NCI-H524 treated with DMSO at 0.1 percent for 48 hours (cell line): ENCODE data around the gene LRRC3.

Experiments
- DNase-seq: peaks from one replicate; lab custom pipeline; 2025; lab: John Stamatoyannopoulos, UW

The LRRC3 gene

DNA sequence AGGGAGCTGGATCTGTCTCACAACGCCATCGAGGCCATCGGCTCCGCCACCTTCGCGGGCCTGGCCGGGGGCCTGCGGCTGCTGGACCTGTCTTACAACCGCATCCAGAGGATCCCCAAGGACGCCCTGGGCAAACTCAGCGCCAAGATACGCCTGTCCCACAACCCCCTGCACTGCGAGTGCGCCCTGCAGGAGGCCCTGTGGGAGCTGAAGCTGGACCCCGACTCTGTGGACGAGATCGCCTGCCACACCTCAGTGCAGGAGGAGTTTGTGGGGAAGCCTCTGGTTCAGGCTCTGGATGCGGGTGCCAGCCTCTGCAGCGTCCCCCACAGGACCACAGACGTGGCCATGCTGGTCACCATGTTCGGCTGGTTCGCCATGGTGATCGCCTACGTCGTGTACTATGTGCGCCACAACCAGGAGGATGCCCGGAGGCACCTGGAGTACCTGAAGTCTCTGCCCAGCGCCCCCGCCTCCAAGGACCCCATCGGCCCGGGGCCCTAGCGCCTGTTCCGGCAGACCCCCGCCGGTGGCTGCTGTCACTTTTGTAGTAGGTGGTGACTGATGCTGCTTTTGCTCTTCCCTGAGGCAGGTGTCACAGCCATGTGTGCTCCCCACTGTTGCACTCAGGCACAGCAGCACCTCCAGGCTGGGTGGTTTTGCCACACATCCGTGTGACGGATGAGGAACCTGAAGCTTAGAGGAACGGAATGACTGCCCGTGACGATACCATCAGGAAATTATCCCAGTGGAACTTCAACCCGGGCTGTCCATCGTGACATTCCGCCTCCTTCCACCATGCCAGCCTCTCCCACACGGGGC, 1.8 kb downstream of the LRRC3 start:
- DNase-seq: no peak

DNA sequence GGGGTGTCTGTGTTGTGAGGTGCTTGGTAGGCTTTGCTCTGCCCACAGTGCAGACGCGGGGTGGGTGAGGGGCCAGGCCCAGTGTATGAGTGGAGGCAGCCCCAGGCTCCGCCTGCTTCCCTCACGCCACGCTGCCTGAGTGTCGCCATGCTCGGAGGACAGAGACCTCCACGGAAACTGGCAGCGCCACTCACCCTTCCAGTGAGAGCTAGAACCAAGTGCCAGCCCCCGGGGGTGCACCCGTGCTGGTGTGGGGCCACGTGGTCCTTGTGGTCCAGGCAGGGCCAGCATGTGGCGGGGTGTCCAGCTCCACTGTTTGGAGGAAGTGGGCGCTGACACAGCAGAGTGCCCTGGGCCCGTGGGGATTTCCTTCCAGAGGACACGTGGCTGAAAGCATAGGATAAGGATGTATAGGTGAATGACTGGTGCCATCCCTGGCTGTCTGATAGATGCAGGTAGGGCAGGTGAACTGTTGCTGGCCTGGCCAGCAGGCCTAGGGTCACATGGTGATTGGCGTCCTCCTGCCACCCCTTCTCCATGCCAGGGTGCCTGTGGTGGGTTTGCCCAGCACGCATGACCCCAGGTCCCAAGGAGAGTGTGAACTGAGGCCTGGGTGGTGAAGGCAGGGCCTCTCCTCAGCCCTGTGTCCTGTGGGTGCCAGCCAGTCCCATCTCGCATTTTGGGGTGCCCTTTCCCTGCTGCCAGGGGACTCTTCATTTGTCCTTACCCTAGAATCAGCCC, 3.8 kb downstream of the LRRC3 start:
- DNase-seq: no peak

DNA sequence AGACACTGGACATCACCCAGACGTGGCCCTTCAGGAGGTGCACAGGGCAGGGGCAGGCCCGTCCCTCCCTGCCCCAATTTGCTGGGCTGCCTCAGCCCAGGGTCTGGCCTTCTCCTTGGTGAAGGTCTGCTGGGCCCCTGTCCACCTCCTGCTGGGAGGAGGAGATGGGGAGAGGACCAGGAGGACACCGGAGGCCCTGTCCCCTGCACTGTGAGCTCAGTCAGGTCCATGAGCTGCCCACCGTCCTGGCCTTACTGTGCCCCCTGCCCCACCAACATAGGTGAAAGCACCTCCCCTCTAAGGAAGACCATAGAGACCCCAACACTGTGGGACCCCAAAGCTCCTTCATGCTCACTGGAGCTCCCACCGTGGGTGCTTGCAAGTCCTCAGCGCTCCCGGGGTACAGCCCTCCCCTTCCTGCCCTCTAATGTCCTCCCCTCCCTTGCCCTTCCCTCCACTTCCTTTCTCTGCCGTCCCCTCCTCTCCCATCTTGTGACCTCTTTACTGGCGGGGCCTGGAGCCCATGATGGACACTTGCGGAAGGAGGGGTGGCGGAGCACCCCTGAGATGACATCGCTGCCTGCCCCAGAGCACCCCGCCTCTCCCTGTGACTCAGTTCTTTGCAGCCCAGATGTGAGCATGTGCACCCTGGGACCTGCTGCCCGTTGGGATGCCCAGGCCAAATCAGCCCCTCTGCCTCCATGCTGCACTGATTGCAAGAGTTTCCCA, 4.6 kb downstream of the LRRC3 start:
- no peak for DNase-seq

DNA sequence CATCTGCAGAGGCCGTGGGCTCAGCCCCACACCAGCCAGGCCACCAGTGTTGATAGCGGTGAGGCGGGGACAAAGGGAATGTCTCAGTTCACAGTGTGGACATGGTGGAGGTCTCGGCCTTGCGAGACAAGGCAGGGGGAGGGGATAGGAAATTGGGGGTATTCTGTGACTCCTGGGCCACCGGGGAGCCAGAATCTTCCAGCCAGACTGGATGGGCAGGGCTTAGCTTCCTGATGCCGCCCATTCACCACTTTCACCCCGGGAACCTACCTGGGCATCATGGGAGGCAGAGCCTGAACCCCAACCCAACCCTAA, 5.1 kb downstream of the LRRC3 start:
- DNase-seq: no peak

DNA sequence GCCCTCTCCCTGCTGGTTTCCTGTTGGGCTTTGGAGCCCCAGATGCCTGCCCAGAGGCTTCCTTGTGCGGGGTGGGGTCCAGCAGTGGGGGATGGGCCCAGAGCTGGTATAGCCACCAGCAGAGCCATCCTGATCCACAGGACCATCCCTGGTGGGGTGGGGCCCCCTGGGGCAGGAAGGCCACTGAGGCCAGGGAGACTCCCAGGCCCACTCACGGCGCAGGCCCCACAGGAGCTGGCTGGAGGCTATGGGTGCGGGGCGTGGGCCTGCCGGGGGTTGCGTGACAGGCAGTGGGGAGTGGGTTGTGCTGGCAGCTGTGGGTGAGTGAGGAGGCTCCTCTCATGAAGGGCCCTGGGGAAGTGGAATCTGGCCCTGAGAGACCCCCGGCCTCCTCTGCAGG, 5.7 kb downstream of the LRRC3 start:
- no peak for DNase-seq

DNA sequence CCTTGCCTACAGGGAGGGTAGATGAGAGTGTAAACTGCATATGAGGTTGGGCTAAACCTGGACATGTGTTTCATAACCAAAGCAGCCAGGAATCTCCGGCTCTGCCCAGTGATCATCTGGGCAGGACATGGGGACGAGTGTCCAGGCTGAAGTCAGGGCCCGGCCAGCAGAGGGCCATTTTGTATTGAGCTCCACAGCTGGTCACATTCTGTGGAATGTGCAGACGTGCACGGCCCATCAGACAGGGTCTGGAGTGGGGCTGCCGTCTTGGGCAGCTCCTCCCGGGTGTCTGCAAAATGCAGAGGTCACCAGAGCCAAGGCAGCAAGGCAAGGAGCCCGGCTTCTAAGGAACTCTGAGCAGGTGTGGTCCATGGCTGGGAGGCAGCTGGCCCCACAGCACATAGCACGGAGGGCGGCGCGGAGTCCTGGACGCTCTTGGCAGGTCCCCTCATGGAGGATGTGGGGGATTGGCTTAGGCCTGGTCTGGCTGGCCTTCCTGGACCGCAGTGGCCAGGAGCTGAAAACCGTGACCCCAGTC, 6.2 kb downstream of the LRRC3 start:
- DNase-seq: no peak

DNA sequence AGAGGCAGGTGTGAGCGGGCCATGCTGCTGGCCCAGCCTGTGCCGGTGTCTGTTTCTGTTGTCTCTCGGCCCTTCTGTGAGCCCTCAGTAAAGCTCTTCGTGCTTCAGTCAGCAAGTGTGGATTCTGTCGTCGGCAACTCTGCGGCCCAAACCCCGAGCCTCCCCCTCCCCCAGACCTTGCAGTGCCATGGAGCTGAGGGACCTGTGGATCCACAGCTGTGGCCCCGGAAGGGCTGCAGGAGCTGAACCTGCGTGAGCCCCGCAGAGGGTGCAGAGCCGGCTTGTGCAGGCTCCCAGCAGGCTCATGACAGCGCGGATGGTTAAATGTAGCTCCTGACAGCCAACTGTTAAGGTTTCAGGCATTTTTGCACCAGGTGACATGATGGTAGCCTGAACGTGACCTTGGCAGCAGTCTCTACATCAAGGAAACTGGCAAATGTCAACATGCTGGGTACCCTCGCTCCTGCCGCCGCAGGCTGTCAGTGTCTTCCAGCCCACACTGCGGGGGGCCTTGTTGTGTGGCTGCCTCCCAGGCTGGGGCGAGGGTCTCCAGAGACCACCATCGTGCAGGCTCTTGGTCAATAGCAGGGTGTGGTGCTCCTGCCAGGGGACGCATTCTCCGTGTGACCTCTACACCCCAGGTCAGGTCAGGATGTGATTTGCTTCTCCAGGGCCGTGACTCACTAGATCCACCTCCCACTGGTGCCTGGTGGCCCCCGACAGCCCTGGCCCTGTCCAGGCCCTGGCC, 7.0 kb downstream of the LRRC3 start:
- DNase-seq: no peak

DNA sequence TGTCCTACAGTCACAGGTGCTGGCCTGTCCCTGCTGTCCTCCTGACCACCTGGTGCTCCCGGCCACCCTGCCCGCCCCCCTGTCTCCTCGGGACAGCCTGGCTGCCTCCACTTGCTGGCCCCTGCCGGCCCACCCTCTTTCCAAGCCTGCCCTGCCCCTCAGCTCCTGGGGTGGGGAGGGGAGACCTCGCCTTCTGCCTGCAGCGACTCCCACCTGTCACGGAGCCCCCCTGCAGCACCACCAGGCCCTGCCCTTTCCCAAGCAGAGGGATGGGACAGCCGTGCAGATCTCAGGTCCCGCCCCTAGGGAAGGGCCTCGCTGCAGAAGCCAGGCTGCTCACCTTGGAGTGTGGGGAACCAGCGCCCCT, 7.5 kb downstream of the LRRC3 start:
- DNase-seq: no peak

DNA sequence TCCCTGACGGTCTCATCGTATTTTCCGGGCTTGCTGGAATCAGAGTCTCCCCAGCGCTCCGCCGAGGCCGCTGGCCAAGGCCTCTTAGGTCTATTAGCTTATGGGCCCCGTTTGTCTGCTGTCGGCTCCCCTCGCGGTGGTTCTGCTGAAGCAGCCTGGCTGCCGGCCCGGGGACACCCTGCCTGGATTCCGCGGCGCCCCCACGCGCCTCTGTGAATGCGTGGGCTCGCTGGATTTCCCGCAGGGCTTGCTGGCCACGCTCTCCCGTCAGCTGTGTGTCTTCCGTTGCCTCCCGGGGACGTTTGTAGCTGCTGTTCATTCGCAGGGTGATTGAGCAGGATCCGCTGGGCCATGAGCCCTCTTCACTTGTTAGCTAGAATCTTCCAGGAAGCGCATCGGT, 8.4 kb downstream of the LRRC3 start:
- DNase-seq: no peak

DNA sequence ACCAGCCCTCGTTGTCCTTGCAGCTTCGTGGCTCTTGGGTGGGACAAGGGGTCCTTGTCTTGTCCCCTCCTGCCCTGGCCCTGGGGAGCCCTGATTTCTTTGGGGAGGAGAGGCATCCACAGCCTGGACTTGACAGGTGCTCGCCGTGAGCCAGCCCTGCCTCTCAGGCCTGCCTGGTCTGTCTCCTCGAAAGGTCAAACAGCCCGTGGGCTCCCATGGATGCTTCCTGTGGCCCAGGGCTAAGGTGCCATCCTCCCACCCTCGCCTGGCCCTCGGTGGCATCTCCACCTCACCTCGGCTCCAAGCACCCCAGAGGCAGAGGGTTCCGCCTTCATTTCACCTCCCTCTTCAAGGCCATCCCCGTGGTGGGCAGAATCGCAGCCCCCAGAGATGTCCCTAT, 9.0 kb downstream of the LRRC3 start:
- DNase-seq: no peak

DNA sequence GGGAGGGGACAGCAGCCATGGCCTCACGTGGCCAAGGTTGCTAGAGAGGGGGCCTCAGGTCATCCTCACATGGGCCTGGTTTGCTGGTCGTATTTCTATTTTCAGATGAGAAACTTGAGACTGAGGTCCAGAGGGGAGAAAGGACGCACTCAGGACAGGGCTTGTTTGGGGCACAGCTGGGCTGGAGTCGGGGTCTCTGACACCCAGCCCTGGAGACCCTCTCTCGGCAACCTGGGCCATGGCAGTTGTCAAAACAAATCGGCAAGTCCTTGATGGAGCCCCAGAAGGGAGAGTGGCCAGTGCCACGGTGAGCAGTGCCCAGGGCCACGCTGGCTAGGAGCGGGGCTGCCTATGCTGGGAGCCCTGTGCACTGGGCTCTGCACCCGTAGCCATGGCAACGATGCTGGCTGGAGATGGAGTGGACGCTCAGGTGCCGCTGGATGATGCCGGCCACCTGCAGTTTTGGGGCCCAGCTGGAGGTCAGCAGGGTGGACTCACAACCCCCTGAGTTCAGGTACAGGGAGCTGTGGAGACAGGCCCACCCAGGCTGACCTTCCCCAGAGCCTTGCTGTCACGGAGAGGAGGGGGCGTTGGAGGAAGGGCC, 11.1 kb downstream of the LRRC3 start:
- no peak for DNase-seq

DNA sequence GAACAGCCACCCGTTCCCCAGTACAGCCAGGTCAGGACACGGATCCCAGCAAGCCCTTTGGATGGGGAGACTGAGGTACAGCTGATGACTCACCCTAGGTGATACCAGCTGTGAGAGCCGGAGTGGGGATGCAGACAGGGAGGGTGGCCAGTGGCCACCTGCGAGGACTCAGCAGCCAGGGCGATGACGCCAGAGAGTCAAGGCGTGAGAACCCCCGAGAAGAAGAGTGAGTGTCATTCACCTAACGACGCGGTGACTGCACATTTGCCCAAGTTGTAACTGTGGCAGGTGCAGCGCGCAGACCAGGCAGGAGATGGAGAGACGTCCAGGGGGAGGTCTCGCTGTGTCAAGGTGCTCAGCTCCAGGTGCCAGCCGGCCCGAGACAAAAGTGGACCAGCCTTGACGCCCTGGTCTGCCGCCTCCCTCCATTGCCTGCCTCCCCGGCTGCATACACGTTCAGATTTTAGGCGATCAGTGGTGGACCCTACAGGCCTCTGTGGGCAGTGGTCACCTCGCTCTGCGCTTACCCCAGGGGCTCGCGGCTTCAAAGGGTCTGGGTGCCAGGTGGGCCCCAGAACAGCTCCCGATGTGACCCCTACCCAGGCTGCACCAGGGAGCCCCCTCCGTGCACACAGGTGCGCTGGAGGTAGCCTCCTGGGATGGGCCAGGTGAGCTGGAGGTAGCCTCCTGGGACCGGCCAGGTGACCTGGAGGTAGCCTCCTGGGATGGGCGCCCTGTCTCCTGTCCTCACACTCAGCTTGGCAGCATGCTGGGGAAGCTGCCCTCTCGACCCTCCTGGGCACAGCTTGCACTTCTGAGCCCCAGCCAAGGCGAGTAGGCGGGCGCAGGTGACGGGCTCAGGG, 11.9 kb downstream of the LRRC3 start:
- DNase-seq: no peak

DNA sequence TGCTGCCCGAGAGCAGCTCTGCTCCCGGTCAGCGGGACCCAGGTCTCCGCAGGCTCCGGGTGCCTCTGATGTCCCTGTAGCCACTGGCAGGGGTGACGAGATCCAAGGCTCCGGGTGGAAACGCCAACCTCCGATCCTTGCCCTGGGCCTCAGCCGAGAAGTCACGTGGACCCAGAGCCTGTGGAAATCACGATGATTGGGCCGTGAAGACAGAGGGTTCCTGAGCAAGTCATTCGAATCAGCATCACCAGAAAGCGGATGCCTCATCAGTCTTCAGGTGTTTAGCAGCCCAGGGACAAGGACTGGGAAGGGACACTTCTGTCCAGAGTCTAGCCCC, 12.5 kb downstream of the LRRC3 start:
- no peak for DNase-seq

DNA sequence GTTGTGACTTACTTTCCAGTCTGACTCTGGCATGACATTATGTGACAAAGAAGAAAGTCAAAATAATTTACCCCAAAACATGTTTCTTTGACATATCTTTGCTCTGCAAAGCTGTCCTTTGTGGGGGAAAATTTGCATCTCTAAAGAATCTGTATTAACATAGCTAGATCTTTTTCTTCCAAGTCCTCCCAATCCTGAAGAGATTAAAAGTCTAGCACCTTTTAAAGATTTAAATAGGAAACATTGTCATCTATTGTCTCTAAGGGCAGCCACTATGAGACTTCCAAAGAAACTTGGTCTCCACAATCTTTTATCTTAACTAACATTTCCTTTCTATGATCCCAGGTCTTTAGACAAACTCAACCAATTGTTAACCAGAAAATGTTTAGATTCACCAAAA, 16.0 kb downstream of the LRRC3 start:
- no peak for DNase-seq

DNA sequence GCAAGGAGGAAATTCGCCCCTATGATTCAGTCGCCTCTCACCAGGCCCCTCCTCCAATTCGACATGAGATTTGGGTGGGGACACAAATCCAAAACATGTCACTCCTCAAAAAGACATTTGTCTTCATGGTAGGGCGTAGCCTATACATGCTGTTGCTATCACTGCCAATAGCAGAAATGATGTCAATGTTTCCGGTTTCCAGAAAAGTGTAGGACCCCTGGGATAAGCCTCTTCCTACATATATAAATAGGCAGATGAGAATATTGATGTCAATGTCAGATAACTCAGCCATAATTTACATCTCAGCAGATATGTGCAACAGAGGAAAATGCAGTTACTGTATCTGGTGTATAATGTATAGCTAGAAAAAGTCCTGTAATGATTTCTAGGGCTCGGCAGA, 16.7 kb downstream of the LRRC3 start:
- no peak for DNase-seq

DNA sequence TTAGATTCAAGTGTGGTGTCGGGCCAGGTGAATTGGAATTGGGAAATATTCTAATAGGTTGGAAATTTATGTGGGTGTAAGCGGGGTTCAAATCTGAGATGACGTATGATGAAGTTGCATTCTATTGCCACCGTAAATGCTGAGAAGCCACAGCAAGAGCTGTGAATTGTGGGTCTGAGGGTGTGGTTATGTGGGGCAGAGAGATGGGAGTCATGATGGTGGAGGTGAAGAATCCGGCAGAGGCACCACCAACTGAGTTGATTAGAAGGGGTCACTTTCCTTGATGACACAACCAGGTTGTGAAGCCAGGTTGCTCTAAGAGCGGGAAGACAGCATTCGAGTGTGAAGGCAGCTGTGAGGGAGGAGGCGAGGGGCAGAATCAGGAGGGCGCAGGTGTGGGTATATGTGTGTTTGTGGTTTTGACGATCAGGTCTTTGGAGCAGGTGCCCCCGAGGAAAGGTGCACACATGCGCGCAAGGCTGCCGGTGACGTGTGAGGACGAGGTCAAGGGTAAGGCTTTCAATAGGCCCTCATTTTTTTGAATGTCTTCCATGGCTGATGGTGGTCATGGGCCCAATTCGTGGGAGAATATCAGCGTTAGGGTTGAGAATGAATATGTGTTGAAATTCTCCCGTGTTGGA, 18.7 kb downstream of the LRRC3 start:
- no peak for DNase-seq

DNA sequence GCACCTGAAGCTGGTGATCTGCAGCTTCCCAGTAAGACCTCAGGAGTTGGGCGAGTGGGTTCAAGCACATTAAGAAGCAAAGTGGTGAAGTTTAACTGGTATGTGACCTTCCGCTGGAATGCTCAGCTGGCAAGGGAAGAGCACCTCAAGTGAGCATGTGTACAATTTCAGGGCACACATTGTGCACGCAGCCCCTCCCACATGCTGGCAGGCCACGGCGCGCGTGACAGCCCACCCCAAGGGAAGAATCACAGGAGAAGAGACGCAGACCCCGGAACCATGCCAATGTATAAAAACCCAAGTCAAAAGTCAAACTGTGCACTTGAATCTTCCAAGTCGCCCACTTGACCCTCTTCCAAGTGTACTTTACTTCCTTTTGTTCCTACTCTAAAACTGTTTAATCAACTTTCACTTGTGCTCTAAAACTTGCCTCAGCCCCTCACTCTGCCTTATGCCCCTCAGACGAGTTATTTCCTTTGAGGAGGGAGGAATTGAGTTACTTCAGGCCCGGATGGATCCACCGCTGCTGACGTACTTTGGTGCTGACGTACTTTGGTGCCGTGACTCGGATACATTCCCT, 20.0 kb downstream of the LRRC3 start:
- DNase-seq: no peak

DNA sequence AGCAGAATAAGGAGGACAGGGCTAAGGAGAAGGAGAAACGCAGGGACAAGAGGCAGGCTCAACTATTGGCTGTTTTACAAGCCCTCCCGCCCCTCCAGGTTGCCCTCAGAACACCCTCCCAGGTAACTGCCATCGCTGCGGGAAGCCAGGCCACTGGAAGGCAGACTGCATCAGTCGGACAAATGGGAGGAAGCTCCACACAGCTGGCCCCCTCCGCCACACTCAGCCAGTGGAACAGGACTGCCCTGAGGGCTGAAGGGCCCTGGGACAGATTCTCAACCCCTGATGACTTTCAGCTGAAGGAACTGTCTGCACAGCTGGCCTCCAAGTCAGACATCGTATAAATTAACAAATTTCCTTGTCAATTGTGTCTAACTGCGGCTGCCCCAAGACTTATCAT, 21.8 kb downstream of the LRRC3 start:
- DNase-seq: no peak

DNA sequence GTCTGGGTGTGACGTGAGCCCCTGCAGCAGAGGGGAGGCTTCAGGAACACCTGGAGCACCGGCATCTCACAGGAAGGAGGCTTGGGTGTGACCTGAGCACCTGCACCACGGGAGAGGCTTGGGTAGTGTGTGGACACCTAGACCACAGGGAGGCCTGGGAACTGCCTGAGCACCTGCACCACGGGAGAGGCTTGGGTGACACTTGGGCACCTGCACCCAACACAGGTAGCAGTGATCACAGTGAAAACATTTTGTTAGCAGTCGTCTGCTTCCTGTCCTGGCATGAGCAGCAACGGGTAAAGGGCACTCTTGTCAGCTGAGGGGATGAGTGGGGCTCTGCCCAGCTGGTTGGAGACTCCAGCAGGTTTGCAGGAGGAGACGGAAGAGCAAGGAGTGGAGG, 22.4 kb downstream of the LRRC3 start:
- DNase-seq: no peak
